Lung (tissue), 13 donors: ENCODE data around the gene CPNE7. TPM values are rescaled to one million over a fixed set of nuclear protein-coding genes. Genes with fewer than 3 reads are reported as not detected.

ENCODE experiments used
- ATAC-seq: fragments of 200-7000 bp; cut with Tn5 transposase; one replicate; pipeline ENCODE4 v1.9.1; 2020; ENCODE audit warnings: moderate number of reproducible peaks; ENCODE audit not compliant: insufficient read depth, low FRiP score
- DNase-seq, 3 donors: peaks; one replicate each; pipeline ENCODE4 v3.0.0-alpha.2; 2013 to 2017
- H3K27ac ChIP-seq, 2 donors: one replicate each; pipeline ENCODE4 v1.5.1; 2013; ENCODE audit warnings: mild to moderate bottlenecking in 2 of 2, moderate library complexity in 2 of 2, control low read depth in 1 of 2, inconsistent platforms in 1 of 2, low read depth in 1 of 2, low read length in 1 of 2
- H3K27me3 ChIP-seq, 3 donors: one replicate each; pipeline ENCODE4 v1.5.1; 2013; ENCODE audit warnings: low read length in 2 of 3; ENCODE audit not compliant: control insufficient read depth in 3 of 3, insufficient read depth in 3 of 3
- H3K36me3 ChIP-seq, 4 donors: one replicate each; pipeline ENCODE4 v1.5.1; 2013; ENCODE audit warnings: low read length in 4 of 4, mild to moderate bottlenecking in 1 of 4, moderate library complexity in 1 of 4; ENCODE audit not compliant: control insufficient read depth in 4 of 4, insufficient read depth in 4 of 4
- H3K4me1 ChIP-seq, 5 donors: one replicate each; pipeline ENCODE4 v1.5.1; 2013; ENCODE audit warnings: low read length in 5 of 5, mild to moderate bottlenecking in 2 of 5, moderate library complexity in 1 of 5; ENCODE audit not compliant: control insufficient read depth in 5 of 5, insufficient read depth in 5 of 5
- H3K4me3 ChIP-seq: one replicate; pipeline ENCODE4 v1.5.1; 2013; ENCODE audit warnings: mild to moderate bottlenecking, control low read depth, moderate library complexity
- H3K9ac ChIP-seq, 2 donors: one replicate each; pipeline ENCODE4 v1.5.1; 2013; ENCODE audit warnings: low read length in 2 of 2, control low read depth in 1 of 2; ENCODE audit not compliant: insufficient read depth in 1 of 2
- H3K9me3 ChIP-seq, 4 donors: one replicate each; pipeline ENCODE4 v1.5.1; 2013; ENCODE audit warnings: low read length in 3 of 4, mild to moderate bottlenecking in 1 of 4, moderate library complexity in 1 of 4; ENCODE audit not compliant: control insufficient read depth in 4 of 4, insufficient read depth in 3 of 4
- WGBS, 2 donors: extraction: QIAGEN DNeasy Blood & Tissue Kit; methylation state at CpG; one replicate each; pipeline ENCODE4 v1.1.7; 2013; 5-methylcytosine and 5-hydroxymethylcytosine counted together
- polyA plus RNA-seq, 2 donors: library from polyadenylated mRNA; stranded (reverse); fragments of 200-250 nt; gene quantifications; one replicate each; pipeline ENCODE4 v1.2.1, GENCODE V29; 2013
- small RNA-seq: library from RNA; depleted of rRNA; stranded (forward); fragments of <200 nt; gene quantifications from one replicate; pipeline ENCODE3, GENCODE V24; 2014; ENCODE audit warnings: low replicate concordance
- total RNA-seq, 2 donors: library from RNA; depleted of rRNA in 1 of 2; stranded (reverse); fragments of >200 nt in 1 of 2; gene quantifications; one replicate each; pipeline ENCODE4 v1.2.1, GENCODE V29; 2014 to 2021
- TF ChIP-seq, protein P1 (sequence below): IDR thresholded peaks from 2 replicates; pipeline ENCODE4 v1.5.1; 2012; ENCODE audit warnings: mild to moderate bottlenecking; ENCODE audit errors: control extremely low read depth, extremely low read depth
- donor health status: control.
- donor health status: control.
- donor health status: Bipolar disorder and iron deficiency.
- donor health status: healthy.
- donor health status: DM: yes; HTN: yes; CAD: no.

The CPNE7 gene
- total and polyA plus RNA-seq, 4 donors, result 0.65 to 2.2 (median 1.2) TPM

- Histone ChIP-seq H3K4me3 (no peak overlapping the region), H3K4me1 (peaks cover 0 to 6% (median 0%) of the 10 kb centered on the region in 5 donors), H3K27ac (no peak overlapping the region), H3K36me3 (peaks cover 7 to 49% (median 18%) of the 10 kb centered on the region in 4 donors), H3K27me3 (no peaks in the 10 kb centered on the region), H3K9ac (no peak overlapping the region), H3K9me3 (no peaks in the 10 kb centered on the region)
- ATAC-seq (no peak), DNase-seq (no peak)
- 90 to 95% methylated on average over 11 of the region's 11 CpGs for WGBS, 2 donors
- TF ChIP-seq, protein P1, sequence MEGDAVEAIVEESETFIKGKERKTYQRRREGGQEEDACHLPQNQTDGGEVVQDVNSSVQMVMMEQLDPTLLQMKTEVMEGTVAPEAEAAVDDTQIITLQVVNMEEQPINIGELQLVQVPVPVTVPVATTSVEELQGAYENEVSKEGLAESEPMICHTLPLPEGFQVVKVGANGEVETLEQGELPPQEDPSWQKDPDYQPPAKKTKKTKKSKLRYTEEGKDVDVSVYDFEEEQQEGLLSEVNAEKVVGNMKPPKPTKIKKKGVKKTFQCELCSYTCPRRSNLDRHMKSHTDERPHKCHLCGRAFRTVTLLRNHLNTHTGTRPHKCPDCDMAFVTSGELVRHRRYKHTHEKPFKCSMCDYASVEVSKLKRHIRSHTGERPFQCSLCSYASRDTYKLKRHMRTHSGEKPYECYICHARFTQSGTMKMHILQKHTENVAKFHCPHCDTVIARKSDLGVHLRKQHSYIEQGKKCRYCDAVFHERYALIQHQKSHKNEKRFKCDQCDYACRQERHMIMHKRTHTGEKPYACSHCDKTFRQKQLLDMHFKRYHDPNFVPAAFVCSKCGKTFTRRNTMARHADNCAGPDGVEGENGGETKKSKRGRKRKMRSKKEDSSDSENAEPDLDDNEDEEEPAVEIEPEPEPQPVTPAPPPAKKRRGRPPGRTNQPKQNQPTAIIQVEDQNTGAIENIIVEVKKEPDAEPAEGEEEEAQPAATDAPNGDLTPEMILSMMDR, result no peak
Observed at GRCh38 chr16:89645122-89645521, 69.6 kb downstream of the CPNE7 start.

DNA sequence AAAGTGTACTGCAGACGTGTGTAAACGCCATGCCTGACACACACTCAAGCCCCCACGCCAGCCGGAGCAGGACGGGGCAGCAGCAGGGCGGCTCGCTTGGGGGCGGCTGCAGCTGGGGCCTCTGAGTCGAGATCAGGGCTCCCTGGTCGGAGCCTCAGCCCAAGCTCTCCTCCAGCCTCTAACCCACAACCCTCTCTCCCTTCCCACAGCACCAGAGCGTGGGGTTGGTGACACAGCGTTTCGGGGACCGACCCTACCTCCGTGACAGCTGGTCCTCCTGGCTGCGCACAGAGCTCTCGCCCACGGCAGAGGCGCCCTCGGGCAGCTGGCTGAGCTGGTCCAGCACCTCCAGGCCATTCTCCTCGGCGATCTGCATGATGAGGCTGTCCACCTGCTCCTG, 70.7 kb downstream of the CPNE7 start:
- peaks cover 7 to 54% (median 19%) of the 10 kb centered on the region in 4 donors for H3K36me3 ChIP-seq
- no peaks in the 10 kb centered on the region for H3K4me1 ChIP-seq
- no peak overlapping the region for H3K9ac ChIP-seq
- DNase-seq, result no peak
- H3K27ac ChIP-seq, result no peak overlapping the region
- H3K4me3 ChIP-seq, result no peak overlapping the region
- no peaks in the 10 kb centered on the region for H3K27me3 ChIP-seq
- ATAC-seq, result no peak
- WGBS, 2 donors, result 96 to 97% methylated on average over 22 of the region's 22 CpGs
- H3K9me3 ChIP-seq, result no peaks in the 10 kb centered on the region
- TF ChIP-seq, protein P1, result no peak

Small RNA genes lying within 50 kb of the gene (small RNA-seq; reads per million reads assigned to genes)
- gene SNORD68, result not detected

Other genes starting within 250 kb of the CPNE7 start
- 100 to 1,000 TPM; 111 to 162 TPM for gene ANKRD11, start 85.2 kb upstream of the CPNE7 start, total RNA-seq
- gene ANKRD11, start 85.2 kb upstream of the CPNE7 start, polyA plus RNA-seq, result 10 to 100 TPM; 58.5 to 67.8 TPM
- 100 to 1,000 TPM; 101 to 114 TPM for gene SPG7, start 67.4 kb upstream of the CPNE7 start, total RNA-seq
- gene SPG7, start 67.4 kb upstream of the CPNE7 start, polyA plus RNA-seq, result 10 to 100 TPM; 59.0 to 89.4 TPM
- gene RPL13, start 15.1 kb upstream of the CPNE7 start, total RNA-seq, result 1,000 to 10,000 TPM; 1,905 to 2,186 TPM
- gene RPL13, start 15.1 kb upstream of the CPNE7 start, polyA plus RNA-seq, result 1,000 to 10,000 TPM; 5,901 to 7,821 TPM
- 1 to 10 TPM; 1.3 to 8.9 TPM for gene DPEP1, start 37.9 kb downstream of the CPNE7 start, total RNA-seq
- gene DPEP1, start 37.9 kb downstream of the CPNE7 start, polyA plus RNA-seq, result under 1 TPM; 0.26 to 0.65 TPM
- gene CHMP1A, start 82.0 kb downstream of the CPNE7 start, total RNA-seq, result 10 to 100 TPM; 77.0 to 98.4 TPM
- gene CHMP1A, start 82.0 kb downstream of the CPNE7 start, polyA plus RNA-seq, result 10 to 100 TPM; 61.3 to 93.9 TPM
- 10 to 100 TPM; 10.8 to 19.1 TPM for gene SPATA33, start 82.1 kb downstream of the CPNE7 start, total RNA-seq
- 1 to 10 TPM; 5.4 to 6.9 TPM for gene SPATA33, start 82.1 kb downstream of the CPNE7 start, polyA plus RNA-seq
- 10 to 100 TPM; 54.0 to 86.1 TPM for gene CDK10, start 110.9 kb downstream of the CPNE7 start, total RNA-seq
- 10 to 100 TPM; 52.0 to 92.7 TPM for gene CDK10, start 110.9 kb downstream of the CPNE7 start, polyA plus RNA-seq
- gene SPATA2L, start 125.9 kb downstream of the CPNE7 start, total RNA-seq, result 10 to 100 TPM in 1 of 2 donors, 1 to 10 TPM in 1; 6.9 to 17.3 TPM
- gene SPATA2L, start 125.9 kb downstream of the CPNE7 start, polyA plus RNA-seq, result 10 to 100 TPM; 12.1 to 15.1 TPM
- 10 to 100 TPM in 1 of 2 donors, 1 to 10 TPM in 1; 6.1 to 26.1 TPM for gene VPS9D1, start 145.1 kb downstream of the CPNE7 start, total RNA-seq
- 10 to 100 TPM; 16.1 to 20.2 TPM for gene VPS9D1, start 145.1 kb downstream of the CPNE7 start, polyA plus RNA-seq
- 10 to 100 TPM; 26.5 to 34.9 TPM for gene ZNF276, start 145.8 kb downstream of the CPNE7 start, total RNA-seq
- 10 to 100 TPM; 21.8 to 23.6 TPM for gene ZNF276, start 145.8 kb downstream of the CPNE7 start, polyA plus RNA-seq
- 10 to 100 TPM; 14.3 to 18.2 TPM for gene FANCA, start 240.9 kb downstream of the CPNE7 start, total RNA-seq
- gene FANCA, start 240.9 kb downstream of the CPNE7 start, polyA plus RNA-seq, result 1 to 10 TPM; 8.7 to 9.2 TPM